PC-9 (cell line): Measurements from ENCODE around the gene EFCAB9.

Experiments
- CTCF ChIP-seq: fragments of 200-600 bp; sonication (generic); conservative IDR thresholded peaks from 2 replicates; pipeline ENCODE4 v1.6.1; 2017; ENCODE audit warnings: mixed run types, antibody characterized with exemption, mild to moderate bottlenecking, moderate library complexity
- EZH2 ChIP-seq: fragments of 200-600 bp; sonication (generic); IDR thresholded peaks from 2 replicates; pipeline ENCODE4 v1.8.0; 2017; ENCODE audit warnings: antibody characterized with exemption, low read depth

GRCh38 chr5:172147857-172148256 lies 46.1 kb upstream of the EFCAB9 start:
- TF ChIP-seq CTCF (no peak), EZH2 (no peak)
